HepG2 (cell line): ENCODE measurements around the gene AFF1. TPM values are rescaled to one million over a fixed set of nuclear protein-coding genes. Genes with fewer than 3 reads are reported as not detected.

Experiments used
- CSRNP1 ChIP-seq: sonication (generic); formaldehyde crosslinking; IDR thresholded peaks from 2 replicates; pipeline ENCODE4 v1.8.1; 2023; ENCODE audit warnings: mild to moderate bottlenecking, missing genetic modification reagents
- DRAP1 ChIP-seq: IDR thresholded peaks from 2 replicates; pipeline ENCODE4 v1.6.1; 2016; ENCODE audit warnings: missing genetic modification reagents, missing compliant biosample characterization
- SALL2 ChIP-seq: sonication (generic); formaldehyde crosslinking; IDR thresholded peaks from 2 replicates; pipeline ENCODE4 v1.8.1; 2023; ENCODE audit warnings: mild to moderate bottlenecking, missing genetic modification reagents, inconsistent platforms
- SIN3A ChIP-seq: IDR thresholded peaks from 2 replicates; pipeline ENCODE4 v1.6.1; 2011; ENCODE audit warnings: low read depth, mild to moderate bottlenecking, control low read depth, low read length, borderline replicate concordance
- SP140L ChIP-seq: sonication (generic); formaldehyde crosslinking; IDR thresholded peaks from 2 replicates; pipeline ENCODE4 v1.4.0; 2020; ENCODE audit warnings: missing genetic modification reagents, borderline replicate concordance
- SP4 ChIP-seq: sonication (generic); formaldehyde crosslinking; IDR thresholded peaks from 2 replicates; pipeline ENCODE4 v1.8.1; 2023; ENCODE audit warnings: mild to moderate bottlenecking, missing genetic modification reagents
- ZFP1 ChIP-seq: IDR thresholded peaks from 2 replicates; pipeline ENCODE4 v1.6.1; 2016
- ZNF326 ChIP-seq: sonication (generic); formaldehyde crosslinking; IDR thresholded peaks from 2 replicates; pipeline ENCODE4 v1.4.0; 2020; ENCODE audit warnings: missing genetic modification reagents, borderline replicate concordance
- ZSCAN9 ChIP-seq: IDR thresholded peaks from 2 replicates; pipeline ENCODE4 v1.6.1; 2016; ENCODE audit warnings: borderline replicate concordance
- polyA plus RNA-seq, 8 experiments: library from polyadenylated mRNA; depleted of rRNA in 3 of 8; stranded (reverse) in 7 of 8; unstranded in 1 of 8; fragments of >200 nt; fragmentation: Illumina TruSeq in 4 of 8; extraction: Trizol in 4 of 8; gene quantifications; 2 replicates each; pipeline versions ENCODE4 v1.2.1 to v1.2.3, GENCODE V29; 2011 to 2016; ENCODE audit warnings: low read depth in 4 of 8, missing spikeins in 1 of 8, mixed read lengths in 1 of 8; ENCODE audit not compliant: insufficient read depth in 1 of 8
- total RNA-seq, 5 experiments: library from RNA; depleted of rRNA; stranded (reverse); fragments of >200 nt; fragmentation: Illumina TruSeq; extraction: Trizol; gene quantifications; 2 replicates each; pipeline ENCODE4 v1.2.3, GENCODE V29; 2016; ENCODE audit warnings: low read depth in 1 of 5
- TF ChIP-seq, protein P1 (sequence below): sonication (generic); formaldehyde crosslinking; IDR thresholded peaks from 2 replicates; pipeline ENCODE4 v1.4.0; 2020; ENCODE audit warnings: missing genetic modification reagents, borderline replicate concordance
- TF ChIP-seq, protein P2 (sequence below): IDR thresholded peaks from 2 replicates; pipeline ENCODE4 v1.6.1; 2012; ENCODE audit warnings: low read depth, low read length, improper control_type of control experiment
- TF ChIP-seq, protein P3 (sequence below): sonication (generic); formaldehyde crosslinking; IDR thresholded peaks from 2 replicates; pipeline ENCODE4 v1.5.0; 2020; ENCODE audit warnings: mild to moderate bottlenecking, missing genetic modification reagents

Gene AFF1
- total and polyA plus RNA-seq, 2 of the 13 experiments (the other 11 are each of a cell fraction or from before 2014, with no cell fraction given) = 15.5 to 15.9 TPM

GRCh38 chr4:86975927-86976326 is 41.1 kb downstream of the AFF1 start (continued):
- TF ChIP-seq ZNF326 (CRISPR knock-in tag) (no peak), CSRNP1 (no peak), DRAP1 (no peak), SALL2 (CRISPR knock-in tag) (no peak), ZFP1 (no peak), SP140L (CRISPR knock-in tag) (no peak), SP4 (CRISPR knock-in tag) (no peak), SIN3A (no peak), ZSCAN9 (CRISPR knock-in tag) (no peak)
- TF ChIP-seq, protein P1, sequence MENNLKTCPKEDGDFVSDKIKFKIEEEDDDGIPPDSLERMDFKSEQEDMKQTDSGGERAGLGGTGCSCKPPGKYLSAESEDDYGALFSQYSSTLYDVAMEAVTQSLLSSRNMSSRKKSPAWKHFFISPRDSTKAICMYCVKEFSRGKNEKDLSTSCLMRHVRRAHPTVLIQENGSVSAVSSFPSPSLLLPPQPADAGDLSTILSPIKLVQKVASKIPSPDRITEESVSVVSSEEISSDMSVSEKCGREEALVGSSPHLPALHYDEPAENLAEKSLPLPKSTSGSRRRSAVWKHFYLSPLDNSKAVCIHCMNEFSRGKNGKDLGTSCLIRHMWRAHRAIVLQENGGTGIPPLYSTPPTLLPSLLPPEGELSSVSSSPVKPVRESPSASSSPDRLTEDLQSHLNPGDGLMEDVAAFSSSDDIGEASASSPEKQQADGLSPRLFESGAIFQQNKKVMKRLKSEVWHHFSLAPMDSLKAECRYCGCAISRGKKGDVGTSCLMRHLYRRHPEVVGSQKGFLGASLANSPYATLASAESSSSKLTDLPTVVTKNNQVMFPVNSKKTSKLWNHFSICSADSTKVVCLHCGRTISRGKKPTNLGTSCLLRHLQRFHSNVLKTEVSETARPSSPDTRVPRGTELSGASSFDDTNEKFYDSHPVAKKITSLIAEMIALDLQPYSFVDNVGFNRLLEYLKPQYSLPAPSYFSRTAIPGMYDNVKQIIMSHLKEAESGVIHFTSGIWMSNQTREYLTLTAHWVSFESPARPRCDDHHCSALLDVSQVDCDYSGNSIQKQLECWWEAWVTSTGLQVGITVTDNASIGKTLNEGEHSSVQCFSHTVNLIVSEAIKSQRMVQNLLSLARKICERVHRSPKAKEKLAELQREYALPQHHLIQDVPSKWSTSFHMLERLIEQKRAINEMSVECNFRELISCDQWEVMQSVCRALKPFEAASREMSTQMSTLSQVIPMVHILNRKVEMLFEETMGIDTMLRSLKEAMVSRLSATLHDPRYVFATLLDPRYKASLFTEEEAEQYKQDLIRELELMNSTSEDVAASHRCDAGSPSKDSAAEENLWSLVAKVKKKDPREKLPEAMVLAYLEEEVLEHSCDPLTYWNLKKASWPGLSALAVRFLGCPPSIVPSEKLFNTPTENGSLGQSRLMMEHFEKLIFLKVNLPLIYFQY = no peak
- TF ChIP-seq, protein P2, sequence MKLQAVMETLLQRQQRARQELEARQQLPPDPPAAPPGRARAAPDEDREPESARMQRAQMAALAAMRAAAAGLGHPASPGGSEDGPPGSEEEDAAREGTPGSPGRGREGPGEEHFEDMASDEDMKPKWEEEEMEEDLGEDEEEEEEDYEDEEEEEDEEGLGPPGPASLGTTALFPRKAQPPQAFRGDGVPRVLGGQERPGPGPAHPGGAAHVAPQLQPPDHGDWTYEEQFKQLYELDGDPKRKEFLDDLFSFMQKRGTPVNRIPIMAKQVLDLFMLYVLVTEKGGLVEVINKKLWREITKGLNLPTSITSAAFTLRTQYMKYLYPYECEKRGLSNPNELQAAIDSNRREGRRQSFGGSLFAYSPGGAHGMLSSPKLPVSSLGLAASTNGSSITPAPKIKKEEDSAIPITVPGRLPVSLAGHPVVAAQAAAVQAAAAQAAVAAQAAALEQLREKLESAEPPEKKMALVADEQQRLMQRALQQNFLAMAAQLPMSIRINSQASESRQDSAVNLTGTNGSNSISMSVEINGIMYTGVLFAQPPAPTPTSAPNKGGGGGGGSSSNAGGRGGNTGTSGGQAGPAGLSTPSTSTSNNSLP = no peak
- TF ChIP-seq, protein P3, sequence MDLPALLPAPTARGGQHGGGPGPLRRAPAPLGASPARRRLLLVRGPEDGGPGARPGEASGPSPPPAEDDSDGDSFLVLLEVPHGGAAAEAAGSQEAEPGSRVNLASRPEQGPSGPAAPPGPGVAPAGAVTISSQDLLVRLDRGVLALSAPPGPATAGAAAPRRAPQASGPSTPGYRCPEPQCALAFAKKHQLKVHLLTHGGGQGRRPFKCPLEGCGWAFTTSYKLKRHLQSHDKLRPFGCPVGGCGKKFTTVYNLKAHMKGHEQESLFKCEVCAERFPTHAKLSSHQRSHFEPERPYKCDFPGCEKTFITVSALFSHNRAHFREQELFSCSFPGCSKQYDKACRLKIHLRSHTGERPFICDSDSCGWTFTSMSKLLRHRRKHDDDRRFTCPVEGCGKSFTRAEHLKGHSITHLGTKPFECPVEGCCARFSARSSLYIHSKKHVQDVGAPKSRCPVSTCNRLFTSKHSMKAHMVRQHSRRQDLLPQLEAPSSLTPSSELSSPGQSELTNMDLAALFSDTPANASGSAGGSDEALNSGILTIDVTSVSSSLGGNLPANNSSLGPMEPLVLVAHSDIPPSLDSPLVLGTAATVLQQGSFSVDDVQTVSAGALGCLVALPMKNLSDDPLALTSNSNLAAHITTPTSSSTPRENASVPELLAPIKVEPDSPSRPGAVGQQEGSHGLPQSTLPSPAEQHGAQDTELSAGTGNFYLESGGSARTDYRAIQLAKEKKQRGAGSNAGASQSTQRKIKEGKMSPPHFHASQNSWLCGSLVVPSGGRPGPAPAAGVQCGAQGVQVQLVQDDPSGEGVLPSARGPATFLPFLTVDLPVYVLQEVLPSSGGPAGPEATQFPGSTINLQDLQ (CRISPR knock-in tag) = no peak
